ENCODE measurements around the gene TSPOAP1. TPM values are rescaled to one million over a fixed set of nuclear protein-coding genes. Genes with fewer than 3 reads are reported as not detected.

The TSPOAP1 gene
- total RNA-seq, 2 donors from 2014 or later: 3.7 to 5.4 TPM

DNA sequence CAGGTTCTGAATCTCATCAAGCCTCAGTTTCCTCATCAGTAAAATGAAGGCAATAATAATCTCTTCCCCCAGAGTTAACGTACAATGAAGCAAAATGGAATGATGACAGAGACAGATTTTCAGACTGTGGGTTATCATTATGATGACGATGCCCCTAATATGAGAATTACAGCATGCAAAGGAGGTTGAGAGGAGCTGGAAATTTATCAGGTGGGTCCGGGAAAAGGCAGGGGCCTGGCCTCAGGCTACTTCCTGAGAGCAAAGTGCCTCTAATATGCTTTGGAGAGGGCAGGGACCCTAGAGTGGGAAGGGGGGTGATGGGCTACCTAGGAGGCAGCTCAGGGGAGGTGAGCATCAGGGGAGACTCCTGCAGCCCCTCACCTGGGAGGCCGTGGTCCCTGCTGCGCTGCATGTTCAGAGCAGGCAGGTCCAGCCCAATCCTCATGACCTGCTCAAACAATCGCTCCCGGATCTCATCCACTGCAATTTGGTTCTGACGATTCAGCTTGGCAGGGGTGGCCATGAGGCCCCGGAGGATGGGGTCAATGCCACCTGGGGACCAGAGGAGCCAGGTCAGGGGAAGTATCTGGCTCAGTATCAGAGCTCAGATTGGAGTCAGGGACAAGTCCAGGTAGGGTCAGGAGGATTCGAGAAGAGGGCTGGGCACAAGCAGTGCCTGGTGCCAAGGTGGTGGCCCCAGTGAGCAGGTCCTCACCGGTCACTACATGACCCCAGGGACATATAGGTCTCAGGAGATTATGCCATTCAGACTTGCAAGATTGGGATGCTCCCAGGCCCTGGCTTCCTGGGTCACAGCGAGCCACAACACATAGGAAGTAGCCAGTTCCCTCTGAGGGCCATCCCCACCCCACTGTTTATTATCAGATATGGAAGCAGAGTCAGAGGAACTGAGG lies 56.0 kb downstream of the TSPOAP1 start:
- DNase-seq: no peak
- H3K4me1 ChIP-seq: no peaks in the 10 kb centered on the region
- no peak overlapping the region for H3K9ac ChIP-seq (ENCODE audit: low read depth in 2 of 2, low read length in 2 of 2)
- no peaks in the 10 kb centered on the region for H3K27me3 ChIP-seq
- no peaks in the 10 kb centered on the region for H3K9me3 ChIP-seq
- H3K27ac ChIP-seq: no peak overlapping the region
- H3K36me3 ChIP-seq: no peaks in the 10 kb centered on the region
- intact Hi-C loops (cut with DNase I): no loop called here
- TF ChIP-seq, protein P1, sequence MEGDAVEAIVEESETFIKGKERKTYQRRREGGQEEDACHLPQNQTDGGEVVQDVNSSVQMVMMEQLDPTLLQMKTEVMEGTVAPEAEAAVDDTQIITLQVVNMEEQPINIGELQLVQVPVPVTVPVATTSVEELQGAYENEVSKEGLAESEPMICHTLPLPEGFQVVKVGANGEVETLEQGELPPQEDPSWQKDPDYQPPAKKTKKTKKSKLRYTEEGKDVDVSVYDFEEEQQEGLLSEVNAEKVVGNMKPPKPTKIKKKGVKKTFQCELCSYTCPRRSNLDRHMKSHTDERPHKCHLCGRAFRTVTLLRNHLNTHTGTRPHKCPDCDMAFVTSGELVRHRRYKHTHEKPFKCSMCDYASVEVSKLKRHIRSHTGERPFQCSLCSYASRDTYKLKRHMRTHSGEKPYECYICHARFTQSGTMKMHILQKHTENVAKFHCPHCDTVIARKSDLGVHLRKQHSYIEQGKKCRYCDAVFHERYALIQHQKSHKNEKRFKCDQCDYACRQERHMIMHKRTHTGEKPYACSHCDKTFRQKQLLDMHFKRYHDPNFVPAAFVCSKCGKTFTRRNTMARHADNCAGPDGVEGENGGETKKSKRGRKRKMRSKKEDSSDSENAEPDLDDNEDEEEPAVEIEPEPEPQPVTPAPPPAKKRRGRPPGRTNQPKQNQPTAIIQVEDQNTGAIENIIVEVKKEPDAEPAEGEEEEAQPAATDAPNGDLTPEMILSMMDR (IDR thresholded peaks at IDR 0.05): no peak
- no peak overlapping the region for H3K4me3 ChIP-seq

DNA sequence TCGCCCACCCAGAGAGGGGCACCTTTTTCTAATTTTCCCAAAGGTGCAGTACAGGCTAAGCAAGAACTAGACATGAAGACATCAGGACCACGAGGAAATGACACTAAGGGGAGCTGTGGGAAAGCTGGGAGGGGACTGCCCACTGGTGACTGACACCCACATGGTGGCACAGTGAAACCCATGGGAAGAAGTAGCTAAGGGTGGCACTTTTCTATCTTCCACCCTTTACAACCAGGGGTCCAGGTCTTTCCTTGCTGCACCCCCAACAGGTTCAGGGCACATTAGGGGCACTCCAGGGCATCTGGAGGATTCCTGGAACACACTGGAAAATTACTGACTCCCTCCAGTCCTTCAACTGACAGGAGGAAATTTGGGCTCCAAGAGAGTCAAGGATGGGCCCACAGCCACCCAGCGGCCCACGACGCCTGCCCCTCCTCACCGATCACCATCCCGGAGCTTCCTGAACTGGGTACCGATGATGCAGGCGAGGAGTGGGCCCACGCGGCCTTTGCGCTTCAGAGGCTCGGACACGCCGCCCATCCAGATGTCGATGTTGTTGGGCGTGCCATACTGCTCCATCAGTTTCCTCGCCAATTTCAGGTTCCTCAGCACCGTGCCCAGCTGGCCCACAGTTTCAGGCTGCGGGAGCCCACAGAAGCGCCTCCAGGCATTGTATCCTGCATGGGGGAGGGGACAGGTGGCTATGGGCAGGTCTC lies 57.2 kb downstream of the TSPOAP1 start:
- no peak for DNase-seq
- no peaks in the 10 kb centered on the region for H3K9me3 ChIP-seq
- TF ChIP-seq, protein P1 (IDR thresholded peaks at IDR 0.05): no peak
- H3K9ac ChIP-seq (ENCODE audit: low read depth in 2 of 2, low read length in 2 of 2): no peak overlapping the region
- H3K4me1 ChIP-seq: no peaks in the 10 kb centered on the region
- H3K36me3 ChIP-seq: no peaks in the 10 kb centered on the region
- intact Hi-C loops (cut with DNase I): no loop called here
- no peak overlapping the region for H3K27ac ChIP-seq
- H3K27me3 ChIP-seq: no peaks in the 10 kb centered on the region
- no peak overlapping the region for H3K4me3 ChIP-seq

DNA sequence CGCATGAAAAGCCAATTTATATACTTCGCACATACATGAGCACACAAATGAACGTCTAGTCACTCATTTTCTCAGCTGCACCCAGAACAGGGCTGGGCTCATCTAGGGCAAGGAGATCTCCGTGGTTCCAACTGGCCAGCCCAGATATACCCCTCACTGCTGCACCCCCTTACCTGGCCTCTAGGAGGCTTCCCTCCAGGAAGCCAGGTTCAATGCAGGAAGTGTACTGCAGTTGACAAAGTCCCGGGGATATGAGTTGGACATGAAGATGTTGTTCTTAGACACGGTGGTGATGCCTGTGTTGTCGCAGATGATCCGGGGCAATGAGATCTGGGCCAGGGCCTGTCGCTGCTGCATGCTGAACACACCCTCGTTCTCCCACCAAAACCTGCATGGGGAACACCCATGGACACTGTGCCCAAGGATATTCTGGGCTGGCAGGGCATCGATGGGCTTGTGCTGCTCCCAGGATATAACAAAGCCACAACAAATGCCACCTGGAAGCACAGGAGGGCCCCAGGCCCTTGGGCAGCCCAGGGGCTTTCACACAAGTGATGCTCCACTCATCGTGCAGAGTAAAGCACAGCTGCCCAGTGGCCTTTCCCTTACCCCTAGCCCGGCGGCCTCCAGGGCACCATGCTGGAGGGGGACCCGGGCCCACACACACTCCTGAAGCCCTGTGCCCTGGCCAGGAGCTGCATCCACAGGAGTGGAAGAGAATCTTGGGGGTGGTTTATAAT lies 57.9 kb downstream of the TSPOAP1 start:
- no peak for DNase-seq
- Histone ChIP-seq H3K4me3 (no peak overlapping the region), H3K36me3 (no peaks in the 10 kb centered on the region), H3K4me1 (no peaks in the 10 kb centered on the region), H3K27ac (no peak overlapping the region), H3K9me3 (no peaks in the 10 kb centered on the region), H3K27me3 (no peaks in the 10 kb centered on the region), H3K9ac (ENCODE audit: low read depth in 2 of 2, low read length in 2 of 2) (no peak overlapping the region)
- intact Hi-C loops (cut with DNase I): no loop called here
- TF ChIP-seq, protein P1 (IDR thresholded peaks at IDR 0.05): no peak

DNA sequence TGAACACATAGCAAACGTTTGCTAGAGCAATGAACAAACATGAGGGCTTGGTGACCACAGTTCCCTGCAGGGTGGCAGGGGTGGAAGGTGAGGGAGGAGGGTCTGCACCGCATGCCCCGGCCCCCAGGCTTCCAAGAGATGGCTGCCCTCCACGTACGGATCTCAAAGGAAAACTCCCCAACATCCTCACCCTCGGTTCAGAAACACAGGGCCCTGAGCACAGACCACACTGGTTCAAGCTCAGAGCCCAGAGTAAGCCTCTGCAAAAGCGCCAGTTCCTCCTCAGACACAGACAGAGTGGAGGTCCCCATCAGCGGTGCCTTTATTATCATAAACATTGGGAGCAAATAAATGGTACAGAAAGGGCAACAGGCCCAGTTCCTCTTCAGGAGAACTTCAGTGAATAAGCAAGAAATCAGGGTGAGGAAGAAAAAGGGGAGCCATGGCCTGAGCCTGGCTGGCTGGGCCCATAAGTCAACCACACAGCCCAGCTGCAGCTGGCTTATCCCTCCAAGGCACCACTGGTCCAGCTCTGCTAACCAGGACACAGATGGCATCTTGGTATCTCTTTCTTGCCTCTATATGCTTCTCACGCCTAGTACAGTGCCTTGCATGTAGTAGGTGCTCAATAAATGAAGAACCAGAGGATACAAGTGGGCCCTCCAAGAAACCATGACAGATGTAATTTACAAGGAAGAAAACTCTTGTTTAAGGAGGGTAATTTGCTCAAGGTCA lies 58.9 kb downstream of the TSPOAP1 start:
- H3K9me3 ChIP-seq: no peaks in the 10 kb centered on the region
- no peak overlapping the region for H3K9ac ChIP-seq (ENCODE audit: low read depth in 2 of 2, low read length in 2 of 2)
- no peaks in the 10 kb centered on the region for H3K27me3 ChIP-seq
- TF ChIP-seq, protein P1 (IDR thresholded peaks at IDR 0.05): no peak
- no peak overlapping the region for H3K4me3 ChIP-seq
- no peaks in the 10 kb centered on the region for H3K36me3 ChIP-seq
- DNase-seq: no peak
- H3K27ac ChIP-seq: no peak overlapping the region
- intact Hi-C loops (cut with DNase I): no loop called here
- no peaks in the 10 kb centered on the region for H3K4me1 ChIP-seq
